ENCODE results near the gene AKR1A1.
"Not testable (repeated sequence)": the region's sequence is repeated elsewhere in the genome, so short reads cannot be mapped to it uniquely, and the experiment has no call there.

Gene AKR1A1

DNA sequence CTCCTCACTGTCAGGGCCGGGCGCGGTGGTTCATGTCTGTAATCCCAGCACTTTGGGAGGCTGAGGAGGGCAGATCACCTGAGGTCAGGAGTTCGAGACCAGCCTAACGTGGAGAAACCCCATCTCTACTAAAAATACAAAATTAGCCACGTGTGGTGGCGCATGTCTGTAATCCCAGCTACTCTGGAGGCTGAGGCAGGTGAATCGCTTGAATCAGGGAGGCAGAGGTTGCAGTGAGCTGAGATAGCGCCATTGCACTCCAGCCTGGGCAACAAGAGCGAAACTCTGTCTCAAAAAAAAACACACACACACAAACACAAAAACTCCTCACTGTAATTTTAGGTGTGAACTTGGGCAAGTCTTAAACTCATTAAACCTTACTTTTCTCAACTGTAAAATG, 26.7 kb upstream of the AKR1A1 start:
- not testable (repeated sequence) for DNase-seq (ENCODE audit: low read depth)

DNA sequence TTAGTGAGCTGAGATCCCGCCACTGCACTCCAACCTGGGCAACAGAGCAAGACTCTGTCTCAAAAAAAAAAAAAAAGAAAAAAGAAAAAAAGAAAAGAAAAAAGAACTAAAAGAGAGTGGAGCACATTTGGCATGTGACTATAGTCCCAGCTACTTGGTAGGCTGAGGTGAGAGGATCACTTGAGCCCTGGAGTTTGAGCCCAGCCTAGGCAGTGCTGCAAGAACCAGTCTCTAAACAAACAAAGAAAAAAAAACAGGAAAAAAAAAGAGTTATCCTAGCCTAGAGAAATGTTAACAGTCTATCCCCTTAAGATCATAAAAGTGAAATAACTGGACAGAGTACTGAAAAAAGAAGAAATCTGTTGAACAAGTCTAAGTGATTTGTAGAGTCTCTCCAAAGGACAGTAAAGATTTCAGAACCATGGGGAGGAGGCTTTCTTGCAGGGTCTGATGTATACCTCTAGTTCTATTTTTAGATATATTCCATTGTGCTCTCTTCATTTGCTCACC, 24.4 kb upstream of the AKR1A1 start:
- DNase-seq (ENCODE audit: low read depth), result no peak

DNA sequence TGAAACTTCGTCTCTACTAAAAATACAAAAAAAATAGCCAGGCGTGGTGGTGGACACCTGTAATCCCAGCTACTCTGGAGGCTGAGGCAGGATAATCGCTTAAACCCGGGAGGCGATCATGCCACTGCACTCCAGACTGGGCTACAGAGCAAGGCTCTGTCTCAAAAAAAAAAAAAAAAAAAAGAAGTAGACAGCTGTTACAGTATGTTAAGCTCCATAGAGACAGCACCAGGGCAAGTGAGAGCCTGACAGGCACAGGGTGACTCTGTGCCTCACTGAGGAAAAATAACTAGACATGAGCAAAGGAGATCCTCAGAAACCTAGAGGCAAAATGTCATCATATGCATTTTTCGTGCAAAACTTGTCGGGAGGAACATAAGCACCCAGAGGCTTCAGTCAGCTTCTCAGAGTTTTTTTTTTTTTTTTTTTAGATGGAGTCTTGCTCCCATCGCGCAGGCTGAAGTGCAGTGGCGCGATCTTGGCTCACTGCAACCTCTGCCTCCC, 19.9 kb upstream of the AKR1A1 start:
- DNase-seq (ENCODE audit: low read depth), result no peak

DNA sequence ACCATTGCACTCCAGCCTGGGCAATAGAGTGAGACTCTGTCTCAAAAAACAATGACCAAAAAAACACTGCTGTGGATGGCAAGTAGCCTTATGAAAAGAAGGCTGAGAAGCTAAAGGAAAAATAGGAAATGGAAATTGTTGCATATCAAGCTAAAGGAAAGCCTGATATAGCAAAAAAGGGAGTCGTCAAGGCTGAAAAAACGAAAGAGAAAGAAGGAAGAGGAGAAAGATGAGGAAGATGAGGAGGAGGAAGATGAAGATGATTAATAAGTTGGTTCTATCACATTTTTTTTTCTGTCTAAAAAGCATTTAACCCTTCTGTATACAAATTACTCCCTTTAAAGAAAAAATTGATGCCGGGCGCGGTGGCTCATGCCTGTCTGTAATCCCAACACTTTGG, 18.8 kb upstream of the AKR1A1 start:
- no peak for DNase-seq (ENCODE audit: low read depth)

GRCh38 chr1:45535988-45536766, 14.4 kb upstream of the AKR1A1 start:
- DNase-seq (ENCODE audit: low read depth), result no peak

GRCh38 chr1:45536886-45537285, 13.7 kb upstream of the AKR1A1 start:
- DNase-seq (ENCODE audit: low read depth), result no peak

- DNase-seq (ENCODE audit: low read depth), result no peak
Measured at GRCh38 chr1:45541193-45541592, 9.4 kb upstream of the AKR1A1 start.

DNA sequence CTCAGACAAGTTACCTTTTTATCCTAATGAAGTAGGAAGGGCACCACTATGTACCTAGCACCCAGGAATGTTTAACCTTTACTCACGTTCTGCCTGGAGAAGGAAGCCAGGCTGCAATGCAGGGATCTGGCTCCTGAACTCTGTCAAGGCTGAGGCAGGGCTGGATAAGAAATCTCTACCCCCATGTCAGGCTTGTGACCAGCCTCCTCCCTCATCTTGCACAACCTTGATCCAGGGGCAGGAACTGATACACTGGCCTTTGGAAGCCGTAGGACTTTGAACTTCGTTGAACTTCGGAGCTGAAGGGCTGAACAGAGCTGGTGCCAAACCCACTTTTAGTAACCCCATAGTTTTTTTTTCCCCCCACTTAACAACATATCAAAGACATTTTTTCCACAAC, 8.0 kb upstream of the AKR1A1 start:
- no peak for DNase-seq (ENCODE audit: low read depth)

GRCh38 chr1:45543581-45544417, 6.8 kb upstream of the AKR1A1 start:
- no peak for DNase-seq (ENCODE audit: low read depth)

DNA sequence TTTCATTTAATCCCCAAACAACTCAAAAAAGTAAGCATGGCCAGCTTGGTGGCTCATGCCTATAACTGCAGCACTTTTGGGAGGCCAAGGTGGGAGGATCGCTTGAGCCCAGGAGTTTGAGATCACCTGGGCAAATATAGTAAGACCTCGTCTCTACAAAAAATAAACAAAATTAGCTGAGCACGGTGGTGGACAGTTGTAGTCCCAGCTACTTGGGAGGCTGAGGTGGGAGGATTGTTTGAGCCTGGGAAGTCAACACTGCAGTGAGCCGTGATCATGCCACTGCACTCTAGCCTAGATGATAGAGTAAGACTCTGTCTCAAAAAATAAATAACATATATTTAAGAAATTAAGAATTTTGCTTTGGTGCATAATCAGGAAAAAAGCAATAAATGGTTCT, 6.1 kb upstream of the AKR1A1 start:
- DNase-seq (ENCODE audit: low read depth), result no peak

DNA sequence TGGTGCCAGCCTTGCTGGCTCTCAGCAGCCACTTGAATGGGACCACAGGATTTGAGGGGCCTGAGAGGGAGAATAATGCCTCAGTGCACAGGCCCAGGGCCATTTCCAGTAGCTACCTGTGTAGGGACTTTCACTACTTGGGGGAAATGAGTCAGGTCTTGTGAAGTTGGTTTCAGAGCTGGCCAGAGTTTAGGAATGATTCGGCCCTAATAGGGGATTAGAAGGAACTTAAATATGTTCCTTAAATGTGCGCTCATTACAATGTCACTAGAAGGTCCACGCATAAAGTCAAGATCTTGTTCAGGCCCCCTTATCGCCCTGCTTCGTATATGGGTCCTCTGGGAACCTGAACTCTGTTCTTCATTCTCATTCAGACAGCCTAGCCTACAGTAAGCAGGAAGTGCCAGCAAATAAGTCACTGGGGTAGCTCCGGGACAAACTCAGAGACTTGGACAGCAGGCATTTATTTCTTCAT, 5.6 kb upstream of the AKR1A1 start:
- DNase-seq (ENCODE audit: low read depth), result no peak

DNA sequence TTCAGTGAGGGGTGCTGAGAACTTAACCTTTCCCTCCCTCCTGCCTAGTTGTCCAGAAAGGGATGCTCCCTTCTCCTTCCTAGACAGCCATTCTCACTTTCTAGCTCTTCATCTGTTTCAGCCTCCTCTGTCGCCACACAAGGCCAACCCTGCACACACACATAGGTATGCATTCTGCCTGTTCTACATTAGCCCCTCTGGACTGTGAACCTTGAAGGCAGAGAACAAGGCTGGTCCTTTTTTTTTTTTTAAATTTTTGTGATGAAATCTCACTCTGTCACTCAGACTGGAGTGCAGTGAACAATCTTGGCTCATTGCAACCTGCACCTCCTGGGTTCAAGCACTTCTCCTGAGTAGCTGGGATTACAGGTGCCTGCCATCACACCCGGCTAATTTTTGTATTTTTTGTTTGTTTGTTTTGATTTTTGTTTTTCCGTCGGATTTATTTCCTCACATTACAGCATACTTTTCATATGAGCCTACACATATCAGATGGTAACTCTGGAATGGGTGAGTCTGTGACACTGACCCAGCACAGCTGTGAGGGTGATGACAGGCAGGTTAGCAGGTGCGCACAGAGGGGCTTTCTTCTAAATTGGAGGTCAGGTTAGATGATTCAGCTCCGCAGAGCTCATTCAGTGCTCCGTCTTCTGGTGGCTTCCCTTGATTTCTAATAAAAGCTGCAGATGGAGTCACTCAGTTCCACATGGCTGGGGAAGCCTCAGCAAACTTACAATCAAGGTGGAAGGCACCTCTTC, 4.9 kb upstream of the AKR1A1 start:
- DNase-seq (ENCODE audit: low read depth), result no peak

GRCh38 chr1:45551684-45552083, 1.1 kb downstream of the AKR1A1 start:
- DNase-seq (ENCODE audit: low read depth), result no peak

DNA sequence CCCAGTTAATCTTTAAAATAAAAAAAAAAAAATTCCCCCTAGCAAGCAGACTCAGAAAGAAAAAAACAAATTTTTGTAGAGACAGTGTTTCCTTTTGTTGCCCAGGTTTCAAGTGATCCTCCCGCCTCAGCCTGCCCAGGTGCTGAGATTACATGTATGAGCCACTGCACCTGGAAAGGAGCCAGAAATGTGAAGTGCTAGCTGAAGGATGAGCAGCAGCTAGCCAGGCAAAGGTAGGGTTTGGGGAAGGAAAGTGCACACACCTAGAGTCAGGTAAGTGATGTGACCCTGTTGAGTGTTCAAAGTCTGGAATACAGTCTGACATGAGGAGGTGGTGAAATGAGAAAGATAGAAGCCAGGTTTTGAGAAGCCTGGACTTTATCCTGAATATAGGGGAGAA, 1.7 kb downstream of the AKR1A1 start:
- DNase-seq (ENCODE audit: low read depth), result no peak

DNA sequence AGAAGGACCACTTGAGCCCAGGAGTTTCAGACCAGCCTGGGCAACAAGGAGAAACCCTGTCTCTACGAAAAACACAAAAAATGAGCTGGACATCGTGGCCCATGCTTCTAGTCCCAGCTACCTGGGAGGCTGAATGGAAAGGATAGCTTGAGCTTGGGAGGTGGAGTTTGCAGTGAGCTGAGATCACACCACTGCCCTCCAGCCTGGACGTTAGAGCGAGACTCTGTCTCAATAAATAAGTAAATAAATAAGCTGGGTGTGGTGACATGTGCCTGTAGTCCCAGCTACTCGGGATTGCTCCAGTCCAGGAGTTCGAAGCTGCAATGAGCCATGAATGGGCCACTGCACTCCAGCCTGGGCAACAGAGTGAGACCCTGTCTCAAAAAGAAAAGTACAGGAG, 3.6 kb downstream of the AKR1A1 start:
- no peak for DNase-seq (ENCODE audit: low read depth)

DNA sequence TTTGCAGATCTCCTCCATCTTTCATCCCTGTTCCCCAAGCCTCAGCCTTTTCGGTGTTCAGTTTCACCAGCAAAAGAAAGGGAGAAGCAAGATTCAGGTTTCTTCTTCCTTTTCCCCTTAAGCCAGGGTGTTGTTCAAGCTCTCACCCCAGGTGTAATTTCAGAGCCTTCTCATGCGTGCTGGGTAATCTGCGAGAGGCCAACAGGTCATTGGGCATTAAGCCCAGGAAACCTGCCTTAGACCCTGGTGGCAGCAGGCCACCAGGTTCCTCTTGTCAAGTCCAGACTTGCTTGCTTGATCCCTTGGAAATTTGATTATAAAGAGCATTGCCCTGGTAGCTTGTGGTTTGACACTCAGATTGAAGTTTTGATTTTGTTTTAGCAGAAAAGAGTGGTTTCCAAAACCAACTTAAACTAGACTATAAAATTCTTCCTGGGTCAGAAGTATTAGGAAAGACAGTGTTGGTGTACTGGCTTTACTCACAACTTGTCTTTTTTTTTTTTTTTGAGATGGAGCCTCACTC, 6.9 kb downstream of the AKR1A1 start:
- DNase-seq (ENCODE audit: low read depth), result no peak

- peak; percentile 43 for DNase-seq (ENCODE audit: low read depth)
Measured at GRCh38 chr1:45563843-45564242, 13.2 kb downstream of the AKR1A1 start.

DNA sequence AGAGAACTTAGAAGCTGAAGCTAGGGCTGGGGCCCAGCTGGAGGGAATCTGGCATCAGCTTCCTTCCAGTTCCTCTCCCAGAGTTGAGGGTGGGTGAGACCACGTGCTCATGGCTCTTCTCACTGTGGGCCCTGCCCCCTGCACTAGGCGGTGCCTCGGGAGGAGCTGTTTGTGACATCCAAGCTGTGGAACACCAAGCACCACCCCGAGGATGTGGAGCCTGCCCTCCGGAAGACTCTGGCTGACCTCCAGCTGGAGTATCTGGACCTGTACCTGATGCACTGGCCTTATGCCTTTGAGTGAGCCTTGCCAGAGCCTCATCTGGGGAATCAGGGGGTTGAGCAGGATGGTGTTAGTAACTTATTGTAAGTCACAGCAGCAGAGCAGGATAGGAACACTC, 16.1 kb downstream of the AKR1A1 start:
- no peak for DNase-seq (ENCODE audit: low read depth)

DNA sequence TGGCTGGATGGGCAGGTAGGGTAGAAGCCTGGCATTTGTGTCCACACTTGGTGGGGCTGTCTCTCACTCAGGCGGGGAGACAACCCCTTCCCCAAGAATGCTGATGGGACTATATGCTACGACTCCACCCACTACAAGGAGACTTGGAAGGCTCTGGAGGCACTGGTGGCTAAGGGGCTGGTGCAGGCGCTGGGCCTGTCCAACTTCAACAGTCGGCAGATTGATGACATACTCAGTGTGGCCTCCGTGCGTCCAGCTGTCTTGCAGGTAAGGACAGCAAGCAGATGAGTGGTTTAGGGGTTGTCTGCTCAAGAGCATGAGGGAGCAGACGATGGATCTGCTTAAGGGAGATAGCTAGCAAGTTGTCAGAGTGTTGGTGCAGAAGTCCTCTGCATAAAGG, 17.3 kb downstream of the AKR1A1 start:
- DNase-seq (ENCODE audit: low read depth), result no peak

DNA sequence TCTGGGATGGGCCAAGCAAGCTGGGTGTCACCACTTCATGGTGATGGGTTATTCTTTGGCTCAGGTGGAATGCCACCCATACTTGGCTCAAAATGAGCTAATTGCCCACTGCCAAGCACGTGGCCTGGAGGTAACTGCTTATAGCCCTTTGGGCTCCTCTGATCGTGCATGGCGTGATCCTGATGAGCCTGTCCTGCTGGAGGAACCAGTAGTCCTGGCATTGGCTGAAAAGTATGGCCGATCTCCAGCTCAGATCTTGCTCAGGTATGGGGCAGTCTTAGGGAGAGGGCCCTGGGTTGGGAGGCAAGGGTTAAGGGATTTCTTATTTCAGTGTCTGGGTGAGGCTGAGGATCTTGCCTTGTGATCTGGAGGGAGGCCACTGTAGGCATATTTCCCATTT, 17.8 kb downstream of the AKR1A1 start:
- no peak for DNase-seq (ENCODE audit: low read depth)

GRCh38 chr1:45569571-45569961, 18.9 kb downstream of the AKR1A1 start:
- no peak for DNase-seq (ENCODE audit: low read depth)
